ENCODE results near the gene CRYBA1.

CRYBA1 gene

DNA sequence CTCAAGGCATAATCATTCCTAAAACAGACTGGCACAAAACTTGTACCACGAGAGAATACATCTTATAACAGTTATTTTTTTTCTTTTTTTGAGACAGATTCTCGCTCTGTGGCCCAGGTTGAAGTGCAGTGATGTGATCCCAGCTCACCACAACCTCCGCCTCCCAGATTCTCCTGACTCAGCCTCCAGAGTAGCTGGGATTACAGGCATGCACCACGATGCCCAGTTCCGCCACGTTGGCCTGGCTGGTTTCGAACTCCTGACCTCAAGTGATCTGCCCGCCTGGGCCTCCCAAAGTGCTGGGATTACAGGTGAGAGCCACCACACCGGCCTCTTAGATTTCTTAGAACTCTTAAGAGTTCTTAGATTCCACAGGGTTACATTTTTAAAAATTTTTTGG is 43.2 kb downstream of the CRYBA1 start:
- TF ChIP-seq, protein P1, sequence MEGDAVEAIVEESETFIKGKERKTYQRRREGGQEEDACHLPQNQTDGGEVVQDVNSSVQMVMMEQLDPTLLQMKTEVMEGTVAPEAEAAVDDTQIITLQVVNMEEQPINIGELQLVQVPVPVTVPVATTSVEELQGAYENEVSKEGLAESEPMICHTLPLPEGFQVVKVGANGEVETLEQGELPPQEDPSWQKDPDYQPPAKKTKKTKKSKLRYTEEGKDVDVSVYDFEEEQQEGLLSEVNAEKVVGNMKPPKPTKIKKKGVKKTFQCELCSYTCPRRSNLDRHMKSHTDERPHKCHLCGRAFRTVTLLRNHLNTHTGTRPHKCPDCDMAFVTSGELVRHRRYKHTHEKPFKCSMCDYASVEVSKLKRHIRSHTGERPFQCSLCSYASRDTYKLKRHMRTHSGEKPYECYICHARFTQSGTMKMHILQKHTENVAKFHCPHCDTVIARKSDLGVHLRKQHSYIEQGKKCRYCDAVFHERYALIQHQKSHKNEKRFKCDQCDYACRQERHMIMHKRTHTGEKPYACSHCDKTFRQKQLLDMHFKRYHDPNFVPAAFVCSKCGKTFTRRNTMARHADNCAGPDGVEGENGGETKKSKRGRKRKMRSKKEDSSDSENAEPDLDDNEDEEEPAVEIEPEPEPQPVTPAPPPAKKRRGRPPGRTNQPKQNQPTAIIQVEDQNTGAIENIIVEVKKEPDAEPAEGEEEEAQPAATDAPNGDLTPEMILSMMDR (conservative IDR thresholded peaks at IDR 0.05) = no peak
- H3K27ac ChIP-seq = peak overlapping the region; percentile 98; the same call in 1 of the 2 replicates

DNA sequence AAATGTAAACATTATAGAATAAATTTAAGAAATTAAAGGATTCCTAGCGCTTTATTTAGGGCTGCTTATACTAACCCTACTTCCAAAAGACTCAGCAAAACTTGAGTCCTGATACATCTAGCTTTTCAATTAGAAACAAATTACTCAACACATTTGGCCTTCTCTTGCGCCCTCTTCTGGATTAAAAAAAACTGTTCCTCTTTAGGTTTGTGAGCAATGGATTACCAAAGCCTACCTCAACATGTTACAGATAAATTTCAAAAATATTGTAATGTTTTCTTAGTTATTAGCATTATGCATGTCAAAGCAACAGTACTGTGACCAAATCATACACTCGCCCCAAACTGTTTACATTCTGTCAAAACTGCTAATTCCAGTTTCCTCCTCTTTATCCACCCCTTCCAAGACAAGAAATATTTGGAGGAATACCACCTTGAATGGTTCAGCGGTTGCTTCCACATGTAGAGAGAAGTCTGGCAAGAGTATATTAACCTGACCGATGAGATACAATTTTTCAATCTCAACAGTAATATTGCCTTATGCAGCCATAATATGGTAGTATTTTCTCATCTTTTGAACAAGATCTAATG is 44.6 kb downstream of the CRYBA1 start:
- TF ChIP-seq, protein P1 (conservative IDR thresholded peaks at IDR 0.05) = peak; percentile 96
- peak overlapping the region; percentile 98 for H3K27ac ChIP-seq

DNA sequence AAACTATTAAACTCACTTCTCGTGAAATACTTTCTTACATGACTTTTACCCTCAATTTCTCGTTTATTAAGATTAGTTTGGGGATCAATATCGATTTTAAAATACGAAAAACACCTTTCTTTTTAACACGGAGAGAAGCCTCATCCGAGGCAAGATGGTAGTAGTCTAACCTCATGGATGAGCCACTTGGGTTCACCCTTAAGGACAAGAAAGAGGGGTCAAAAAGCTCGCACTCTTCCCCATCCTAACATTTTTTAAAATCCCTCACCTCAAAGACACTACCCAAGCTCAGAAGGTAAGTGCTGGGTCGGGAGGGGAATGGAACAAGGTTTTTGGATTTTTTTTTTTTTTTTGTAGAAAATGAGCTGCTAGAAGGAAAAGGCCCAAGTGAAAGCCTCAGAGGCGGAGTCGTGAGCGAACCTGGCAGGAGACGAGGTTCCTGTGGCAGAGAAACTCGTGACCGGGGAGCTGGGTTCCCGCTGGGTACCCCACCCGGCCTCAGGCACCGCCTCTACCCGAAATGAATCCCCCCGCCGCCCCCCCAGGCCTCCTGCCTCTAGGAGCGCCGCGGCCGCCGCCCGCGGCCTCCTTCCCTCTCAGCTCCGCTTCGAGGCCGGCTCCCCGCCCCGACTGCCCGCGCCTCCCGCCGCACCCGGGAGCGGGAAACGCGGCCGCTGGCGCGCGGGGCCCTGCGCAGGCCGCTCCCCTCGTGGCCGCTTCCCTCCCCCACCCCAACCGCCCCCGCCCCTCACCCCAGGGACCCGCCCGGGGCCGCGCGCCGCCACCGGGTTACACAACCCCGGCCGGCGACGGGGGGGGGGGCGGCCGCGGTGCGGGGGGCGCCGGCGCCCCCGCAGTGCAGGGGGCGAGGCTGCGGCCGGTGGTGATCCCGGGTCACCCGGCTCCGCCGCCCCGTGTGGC is 45.7 kb downstream of the CRYBA1 start:
- TF ChIP-seq, protein P1 (conservative IDR thresholded peaks at IDR 0.05) = no peak
- peak overlapping the region; percentile 98 for H3K27ac ChIP-seq

DNA sequence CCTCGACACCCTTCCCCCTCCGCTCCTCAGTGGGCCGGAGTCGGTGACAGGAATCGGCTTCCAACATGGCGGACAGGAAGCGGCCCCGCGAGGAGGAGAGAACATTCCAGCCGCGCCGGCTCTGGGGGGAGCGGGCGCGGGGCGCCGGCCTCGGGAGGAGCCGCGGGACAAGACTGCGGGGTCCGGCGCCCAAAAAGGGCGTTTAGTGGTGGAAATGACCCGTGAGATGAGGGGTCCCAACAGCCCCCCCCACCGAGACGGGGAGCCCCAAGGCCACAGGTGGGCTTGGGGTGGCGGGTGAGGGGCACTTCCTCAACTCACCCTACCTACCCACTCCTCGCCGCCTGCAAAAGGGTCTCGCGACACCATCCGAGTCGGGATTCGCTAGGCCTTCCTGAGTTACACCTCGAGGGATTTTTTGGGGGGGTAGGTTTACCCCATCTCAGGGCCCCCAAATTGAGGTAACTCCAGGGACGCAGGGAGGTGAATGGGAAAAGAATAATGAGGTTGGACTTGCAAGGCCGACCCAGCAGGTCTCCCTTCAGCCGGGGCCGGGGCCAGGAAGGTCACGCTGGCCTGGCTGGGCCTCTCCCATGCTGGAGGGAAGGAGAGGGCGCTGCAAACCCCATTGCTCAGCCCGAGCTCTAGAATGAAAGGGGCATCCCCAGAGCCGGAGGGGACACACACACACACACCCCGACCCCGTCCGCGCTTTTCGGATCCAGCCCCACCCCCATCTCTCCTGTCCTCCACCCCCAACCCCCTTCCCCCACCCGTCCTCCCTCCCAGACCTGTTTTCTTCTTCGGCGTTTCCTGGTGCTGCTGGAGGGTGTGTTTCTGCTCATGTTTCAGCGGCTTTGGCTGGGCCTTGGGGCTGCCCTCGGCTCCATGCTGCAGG is 46.6 kb downstream of the CRYBA1 start:
- H3K27ac ChIP-seq = peak overlapping the region; percentile 98
- TF ChIP-seq, protein P1 (conservative IDR thresholded peaks at IDR 0.05) = no peak

DNA sequence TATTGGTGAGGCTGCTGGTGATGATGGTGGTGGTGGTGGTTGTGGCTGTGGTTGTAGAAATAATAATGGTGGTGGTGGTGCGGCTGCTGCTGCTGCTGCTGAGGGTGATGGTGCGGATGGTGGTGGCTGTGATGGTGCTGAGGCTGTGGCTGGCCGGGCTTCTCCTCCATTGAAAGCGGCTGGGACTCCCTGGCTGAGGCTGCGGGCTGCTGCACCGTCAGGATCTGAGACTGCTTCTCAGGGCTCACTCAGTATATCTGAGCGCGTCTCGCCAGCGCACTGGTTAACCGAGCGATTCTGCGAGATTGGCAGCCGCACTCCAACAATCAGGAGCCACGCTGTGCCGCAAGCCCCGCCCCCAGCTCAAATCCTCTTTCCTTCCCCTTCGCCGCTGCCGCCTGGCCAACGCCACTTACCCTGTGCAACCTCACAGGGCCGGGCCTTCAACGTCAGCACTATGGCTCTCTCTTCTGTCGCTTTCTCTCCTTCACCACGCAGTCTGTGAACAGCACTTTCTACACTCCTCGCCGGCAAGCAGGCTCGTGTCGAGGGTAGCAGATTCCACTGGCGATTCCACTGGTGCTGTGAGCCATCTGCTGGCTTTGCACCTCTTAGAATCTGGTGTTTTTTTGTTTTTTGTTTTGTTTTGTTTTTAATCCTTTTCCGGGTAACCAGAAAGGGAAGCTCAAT is 47.4 kb downstream of the CRYBA1 start, which contains the start of gene NUFIP2:
Gene NUFIP2, minus strand, starts transcription at position 259 of the 690 bp plus-strand sequence. Its CDS starts 89 bp downstream, at position 170.
- TF ChIP-seq, protein P1 (conservative IDR thresholded peaks at IDR 0.05) = 0 out of 2 replicates have a peak, but pooled peaks have one; percentile 17

DNA sequence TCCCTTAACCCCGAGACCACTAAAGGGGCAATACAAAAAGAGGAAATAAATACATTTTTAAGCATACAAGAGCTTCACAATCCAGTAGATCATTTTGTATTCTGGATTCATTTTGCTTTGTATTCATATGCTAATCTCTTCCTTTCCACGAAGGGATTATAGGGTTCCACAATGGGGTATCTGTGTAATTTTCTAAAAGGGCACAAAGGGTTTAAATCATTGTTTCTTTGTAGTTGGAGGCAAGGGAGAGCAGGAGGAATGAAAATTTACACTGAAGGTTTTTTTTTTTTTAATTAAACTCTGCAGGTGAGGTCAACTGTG is 47.9 kb downstream of the CRYBA1 start:
- H3K27ac ChIP-seq = peak overlapping the region; percentile 98
- TF ChIP-seq, protein P1 (conservative IDR thresholded peaks at IDR 0.05) = no peak

More for the DNA sequence above, 47.4 kb downstream of the CRYBA1 start, which contains the start of gene NUFIP2:
- H3K27ac ChIP-seq = peak within 1 kb of the TSS; percentile 98
